PFSK-1 (cell line): ENCODE measurements around the gene PSMA6.

Experiments used
- FOXP2 ChIP-seq: optimal IDR thresholded peaks from 2 replicates; pipeline ENCODE3; 2011; ENCODE audit warnings: borderline replicate concordance, control low read depth, inconsistent platforms; ENCODE audit not compliant: insufficient read depth; ENCODE audit errors: extremely low read length, extremely low read depth
- POLR2AphosphoS5 ChIP-seq: IDR thresholded peaks from 2 replicates; pipeline ENCODE4 v1.6.1; 2012; ENCODE audit warnings: low read depth, mild to moderate bottlenecking, control low read depth, low read length, moderate library complexity
- SIN3A ChIP-seq: IDR thresholded peaks from 2 replicates; pipeline ENCODE4 v1.6.1; 2012; ENCODE audit warnings: mild to moderate bottlenecking, low read length, moderate library complexity, borderline replicate concordance; ENCODE audit not compliant: insufficient read depth

DNA sequence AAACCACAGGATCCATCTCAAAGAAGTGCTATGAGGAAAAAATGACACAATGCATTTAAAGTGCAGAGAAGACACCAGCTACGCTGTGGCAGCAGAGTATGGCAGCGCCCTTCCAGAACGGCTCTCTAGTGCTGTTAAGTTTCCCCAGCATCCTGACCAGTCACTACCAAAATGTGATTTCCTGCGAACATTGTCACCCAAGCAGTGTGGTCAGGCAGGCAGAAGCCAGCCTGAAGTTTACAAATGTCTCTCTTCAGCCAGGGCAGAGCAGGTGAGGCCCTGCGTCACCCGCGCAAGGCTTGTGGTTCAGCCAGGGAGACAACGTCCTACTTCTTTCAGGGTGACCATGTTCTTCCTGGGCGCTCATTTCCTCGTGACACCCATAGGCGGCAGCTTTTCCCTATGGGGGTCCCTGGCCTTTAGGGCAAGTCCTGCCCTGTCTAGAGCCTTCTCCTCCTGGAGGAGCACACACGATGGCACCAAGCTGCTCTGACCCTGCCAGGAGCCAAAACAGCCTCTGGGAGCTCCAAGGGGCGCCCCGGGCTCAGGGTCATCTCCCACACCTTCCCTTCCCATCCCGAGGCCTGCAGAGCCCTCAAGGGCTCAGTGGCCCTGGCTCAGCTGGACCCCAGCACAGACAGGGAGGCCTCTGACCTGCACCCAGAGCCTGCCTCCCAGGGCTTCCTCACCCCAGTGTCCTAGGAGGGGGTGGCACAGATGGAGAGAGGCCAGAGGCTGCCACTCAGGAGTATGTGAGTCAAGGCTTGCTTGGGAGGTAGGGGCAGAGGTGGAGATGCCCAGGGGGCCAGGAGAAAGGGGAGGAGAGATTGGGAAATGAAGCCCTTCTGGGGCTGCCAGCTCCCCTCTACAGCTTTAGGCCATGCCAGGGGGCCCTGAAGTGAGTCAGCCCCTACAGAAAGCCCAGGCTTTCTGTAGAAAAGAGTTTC lies 41.9 kb downstream of the PSMA6 start:
- no peak for TF ChIP-seq FOXP2
- TF ChIP-seq SIN3A, result no peak
- TF ChIP-seq POLR2AphosphoS5, result no peak
